ENCODE results near the gene FRS2.

- TF ChIP-seq CTCF (conservative IDR thresholded peaks at IDR 0.05) = no peak
- TF ChIP-seq EZH2 (IDR thresholded peaks at IDR 0.05; ENCODE audit: low read depth) = no peak
Observed at GRCh38 chr12:69546693-69547438, 76.7 kb downstream of the FRS2 start.

Data from PC-9 (cell line).